Measurements from ENCODE around the gene POLE3.
"Not testable (repeated sequence)": the region's sequence is repeated elsewhere in the genome, so short reads cannot be mapped to it uniquely, and the experiment has no call there.

Gene POLE3

GRCh38 chr9:113376634-113377567 lies 33.6 kb downstream of the POLE3 start, which contains the start of gene HDHD3:
TSS of gene HDHD3 (minus strand) at chr9:113376986. CDS start at chr9:113374354, 2,632 bp downstream.
- peak; percentile 88 for DNase-seq (ENCODE audit: low spot score)

- DNase-seq (ENCODE audit: low spot score), result no peak
Observed at GRCh38 chr9:113375057-113376023, 35.1 kb downstream of the POLE3 start.

GRCh38 chr9:113373676-113374392 lies 36.6 kb downstream of the POLE3 start:
- no peak for DNase-seq (ENCODE audit: low spot score)

- no peak for DNase-seq (ENCODE audit: low spot score)
Observed at GRCh38 chr9:113373256-113373655, 37.2 kb downstream of the POLE3 start.

GRCh38 chr9:113372059-113372458 lies 38.4 kb downstream of the POLE3 start:
- DNase-seq (ENCODE audit: low spot score), result no peak

- no peak for DNase-seq (ENCODE audit: low spot score)
Observed at GRCh38 chr9:113370806-113371325, 39.6 kb downstream of the POLE3 start.

GRCh38 chr9:113369855-113370140 lies 40.7 kb downstream of the POLE3 start:
- no peak for DNase-seq (ENCODE audit: low spot score)

GRCh38 chr9:113368982-113369854 lies 41.3 kb downstream of the POLE3 start:
- no peak for DNase-seq (ENCODE audit: low spot score)

- DNase-seq (ENCODE audit: low spot score), result no peak
Observed at GRCh38 chr9:113368348-113368981, 42.0 kb downstream of the POLE3 start.

GRCh38 chr9:113365652-113366051 lies 44.8 kb downstream of the POLE3 start:
- not testable (repeated sequence) for DNase-seq (ENCODE audit: low spot score)

- DNase-seq (ENCODE audit: low spot score), result no peak
Observed at GRCh38 chr9:113364951-113365350, 45.5 kb downstream of the POLE3 start.

- DNase-seq (ENCODE audit: low spot score), result no peak
Observed at GRCh38 chr9:113363336-113363735, 47.1 kb downstream of the POLE3 start.

GRCh38 chr9:113361304-113362018 lies 49.0 kb downstream of the POLE3 start:
- no peak for DNase-seq (ENCODE audit: low spot score)

GRCh38 chr9:113360242-113360842 lies 50.1 kb downstream of the POLE3 start:
- DNase-seq (ENCODE audit: low spot score), result no peak

- no peak for DNase-seq (ENCODE audit: low spot score)
Observed at GRCh38 chr9:113359385-113359784, 51.1 kb downstream of the POLE3 start.
